K562 (cell line): ENCODE results near the gene ZNF718. TPM values are rescaled to one million over a fixed set of nuclear protein-coding genes. Genes with fewer than 3 reads are reported as not detected.

Experiments used
- ARID1B ChIP-seq: fragments of 450-650 bp; IDR thresholded peaks from 2 replicates; pipeline ENCODE4 v1.6.1; 2016; ENCODE audit warnings: antibody characterized with exemption, mild to moderate bottlenecking, inconsistent platforms
- CBFA2T2 ChIP-seq: fragments of 450-650 bp; conservative IDR thresholded peaks from 2 replicates; pipeline ENCODE4 v1.6.1; 2017; ENCODE audit warnings: mild to moderate bottlenecking
- CHD7 ChIP-seq: fragments of 200-600 bp; sonication (generic); IDR thresholded peaks from one replicate; pipeline ENCODE4 v1.6.1; 2012; ENCODE audit warnings: mild to moderate bottlenecking, low read depth, low read length, inconsistent platforms
- CXXC5 ChIP-seq: fragments of 250-450 bp; sonication (Bioruptor Pico); IDR thresholded peaks from 2 replicates; pipeline ENCODE4 v1.8.0; 2022; ENCODE audit warnings: inconsistent platforms, mild to moderate bottlenecking, moderate library complexity
- ELF1 ChIP-seq: fragments of 200-800 bp; sonication (Bioruptor generic); IDR thresholded peaks from 2 replicates; pipeline ENCODE4 v1.6.1; 2016; ENCODE audit warnings: missing genetic modification characterization, missing compliant biosample characterization
- EP300 ChIP-seq: IDR thresholded peaks from 2 replicates; pipeline ENCODE4 v1.6.1; 2012; ENCODE audit warnings: low read length, improper control_type of control experiment
- GATA2 ChIP-seq: sonication (generic); formaldehyde crosslinking; IDR thresholded peaks from 2 replicates; pipeline ENCODE4 v1.4.0; 2020; ENCODE audit warnings: mild to moderate bottlenecking, missing genetic modification reagents
- HDAC6 ChIP-seq: IDR thresholded peaks from 2 replicates; pipeline ENCODE4 v1.6.1; 2012; ENCODE audit warnings: low read depth, mild to moderate bottlenecking, control low read depth, inconsistent platforms, low read length, moderate library complexity
- KHSRP ChIP-seq: fragments of 450-650 bp; IDR thresholded peaks from 2 replicates; pipeline ENCODE4 v1.6.1; 2017
- MTA2 ChIP-seq: fragments of 450-650 bp; IDR thresholded peaks from 2 replicates; pipeline ENCODE4 v1.6.1; 2016; ENCODE audit warnings: low read depth
- TAL1 ChIP-seq: fragments of 450-650 bp; IDR thresholded peaks from 2 replicates; pipeline ENCODE4 v1.6.1; 2016; ENCODE audit warnings: mild to moderate bottlenecking
- TARDBP ChIP-seq: fragments of 450-650 bp; IDR thresholded peaks from 2 replicates; pipeline ENCODE4 v1.6.1; 2016
- TCF3 ChIP-seq: sonication (generic); formaldehyde crosslinking; IDR thresholded peaks from 2 replicates; pipeline ENCODE4 v1.4.0; 2020; ENCODE audit warnings: mild to moderate bottlenecking, missing genetic modification reagents
- TCFL5 ChIP-seq: fragments of 250-450 bp; sonication (Bioruptor Pico); conservative IDR thresholded peaks from 2 replicates; pipeline ENCODE4 v1.6.1; 2021; ENCODE audit warnings: mild to moderate bottlenecking, moderate library complexity, matching md5 sums
- ZEB2 ChIP-seq: fragments of 450-650 bp; IDR thresholded peaks from 2 replicates; pipeline ENCODE4 v1.6.1; 2016
- ZNF655 ChIP-seq: fragments of 250-450 bp; sonication (Bioruptor Pico); IDR thresholded peaks from 2 replicates; pipeline ENCODE4 v1.5.0; 2021
- ZNF717 ChIP-seq: fragments of 250-450 bp; sonication (Bioruptor Pico); IDR thresholded peaks from 2 replicates; pipeline ENCODE4 v1.5.0; 2021
- polyA plus RNA-seq, 8 experiments: library from polyadenylated mRNA; depleted of rRNA in 4 of 8; stranded (reverse) in 5 of 8; unstranded in 3 of 8; fragments of >200 nt; fragmentation: Nextera tagmentation in 2 of 8; fragmentation: Illumina TruSeq in 1 of 8; extraction: Ambion mirVana in 2 of 8; extraction: Trizol in 1 of 8; gene quantifications; 2 replicates each; pipeline versions ENCODE4 v1.2.1 to v1.2.3, GENCODE V29; 2011 to 2014; ENCODE audit warnings: inconsistent platforms in 1 of 8, missing spikeins in 1 of 8
- total RNA-seq, 7 experiments: library from RNA; depleted of rRNA in 6 of 7; stranded (reverse); fragments of >200 nt in 6 of 7; fragmentation: Illumina TruSeq in 2 of 7; extraction: Trizol in 2 of 7; gene quantifications; 2 replicates each; pipeline versions ENCODE4 v1.2.1 to v1.2.3, GENCODE V29; 2011 to 2021; ENCODE audit warnings: low replicate concordance in 1 of 7
- TF ChIP-seq, protein P1 (sequence below): fragments of 450-650 bp; formaldehyde crosslinking; IDR thresholded peaks from 2 replicates; pipeline ENCODE4 v1.4.0; 2020; ENCODE audit warnings: mild to moderate bottlenecking, mixed read lengths

ZNF718 gene
- total and polyA plus RNA-seq, 9 of the 15 experiments (the other 6 are each of a cell fraction or from before 2014, with no cell fraction given), result 1.00 to 5.3 (median 2.7) TPM

DNA sequence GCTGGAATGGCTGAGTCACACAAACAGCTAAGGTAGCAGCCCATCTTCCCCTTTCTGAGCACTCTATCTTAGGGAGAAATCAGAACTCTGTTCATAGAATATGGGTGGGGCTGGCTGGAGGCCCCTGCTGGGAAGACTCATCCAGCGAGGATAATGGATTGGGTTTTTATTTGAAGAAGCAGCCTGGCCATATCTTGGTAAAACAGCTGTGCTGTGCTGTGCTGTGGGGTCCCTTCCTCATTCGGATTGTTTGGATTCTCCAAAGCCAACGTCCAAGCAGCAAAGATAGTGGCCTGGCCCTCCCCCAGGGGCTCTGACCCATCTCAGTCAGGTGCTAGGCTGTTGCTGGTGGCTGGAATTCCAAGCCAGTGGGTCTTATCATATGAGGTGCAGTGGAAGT lies 63.8 kb downstream of the ZNF718 start (continued):
- TF ChIP-seq CHD7, result no peak
- peak; percentile 53; the same call in 1 of the 2 replicates for TF ChIP-seq CXXC5 (CRISPR knock-in tag)
- TF ChIP-seq MTA2, result peak; percentile 44; the same call in 1 of the 2 replicates
- peak; percentile 35 for TF ChIP-seq EP300
- TF ChIP-seq, protein P1, sequence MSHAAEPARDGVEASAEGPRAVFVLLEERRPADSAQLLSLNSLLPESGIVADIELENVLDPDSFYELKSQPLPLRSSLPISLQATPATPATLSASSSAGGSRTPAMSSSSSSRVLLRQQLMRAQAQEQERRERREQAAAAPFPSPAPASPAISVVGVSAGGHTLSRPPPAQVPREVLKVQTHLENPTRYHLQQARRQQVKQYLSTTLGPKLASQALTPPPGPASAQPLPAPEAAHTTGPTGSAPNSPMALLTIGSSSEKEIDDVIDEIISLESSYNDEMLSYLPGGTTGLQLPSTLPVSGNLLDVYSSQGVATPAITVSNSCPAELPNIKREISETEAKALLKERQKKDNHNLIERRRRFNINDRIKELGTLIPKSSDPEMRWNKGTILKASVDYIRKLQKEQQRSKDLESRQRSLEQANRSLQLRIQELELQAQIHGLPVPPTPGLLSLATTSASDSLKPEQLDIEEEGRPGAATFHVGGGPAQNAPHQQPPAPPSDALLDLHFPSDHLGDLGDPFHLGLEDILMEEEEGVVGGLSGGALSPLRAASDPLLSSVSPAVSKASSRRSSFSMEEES (CRISPR knock-in tag), result no peak
- no peak for TF ChIP-seq ZNF655 (CRISPR knock-in tag)
- 0 out of 2 replicates have a peak, but pooled peaks have one; percentile 12 for TF ChIP-seq ZEB2
- no peak for TF ChIP-seq TCFL5 (CRISPR knock-in tag)
- no peak for TF ChIP-seq ELF1 (tag)
- no peak for TF ChIP-seq ZNF717 (CRISPR knock-in tag)
- no peak for TF ChIP-seq TARDBP
- peak; percentile 38; the same call in 1 of the 2 replicates for TF ChIP-seq CBFA2T2
- no peak for TF ChIP-seq HDAC6
- peak; percentile 68 for TF ChIP-seq TCF3 (CRISPR knock-in tag)
- peak; percentile 66 for TF ChIP-seq TAL1
- peak; percentile 78 for TF ChIP-seq ARID1B
- no peak for TF ChIP-seq KHSRP
- TF ChIP-seq GATA2 (CRISPR knock-in tag), result peak; percentile 23; the same call in 1 of the 2 replicates
